ENCODE results near the gene TSPO2. TPM values are rescaled to one million over a fixed set of nuclear protein-coding genes. Genes with fewer than 3 reads are reported as not detected.

Gene TSPO2
- polyA plus RNA-seq, 4 donors = 0.45 to 0.69 (median 0.66) TPM; not detected in 1

- DNase-seq (ENCODE audit: low read depth in 4 of 4, low spot score in 3 of 4) = no peak
These were observed 5.8 kb downstream of the TSPO2 start for GRCh38 chr6:41047745-41048732.

DNA sequence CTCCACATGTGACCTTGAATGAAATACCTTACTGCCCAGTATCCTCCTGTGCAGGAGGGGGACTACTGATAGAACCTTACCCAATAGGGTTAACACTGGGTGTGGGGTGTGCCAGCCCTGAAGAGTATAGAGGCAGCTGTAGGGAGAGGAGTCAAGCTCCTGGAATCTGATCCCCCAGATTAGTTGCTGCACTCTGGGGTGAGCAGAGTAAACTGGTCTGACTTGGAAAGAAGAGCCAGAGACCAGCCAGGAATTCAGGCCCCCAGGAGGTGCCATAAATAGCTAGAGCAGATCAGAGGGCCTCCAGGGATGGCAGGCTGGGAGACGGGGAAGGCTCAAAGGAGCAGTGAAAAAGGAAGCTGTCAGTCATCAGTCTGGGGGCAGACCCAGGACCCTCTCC is 7.3 kb downstream of the TSPO2 start:
- DNase-seq (ENCODE audit: low read depth in 4 of 4, low spot score in 3 of 4) = no peak

DNA sequence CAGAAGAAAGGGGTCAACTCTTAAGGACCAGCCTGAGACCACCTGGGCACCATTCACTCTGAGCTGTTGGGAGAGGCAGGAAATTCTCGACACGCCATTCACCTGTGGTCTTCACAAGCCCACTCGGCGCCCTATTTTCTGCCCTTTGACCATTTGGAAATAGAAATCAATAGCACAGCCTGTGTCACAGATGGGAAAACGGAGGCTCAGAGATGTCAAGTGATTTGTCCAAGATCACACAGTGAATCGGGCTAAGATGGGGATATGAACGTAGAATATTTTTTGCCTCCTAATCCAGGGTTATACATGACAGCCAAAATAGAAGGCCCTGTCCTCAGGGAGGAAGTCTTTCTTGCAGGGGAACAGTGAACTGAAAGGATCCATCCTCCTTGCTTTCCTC is 7.7 kb downstream of the TSPO2 start:
- DNase-seq (ENCODE audit: low read depth in 4 of 4, low spot score in 3 of 4) = no peak

DNA sequence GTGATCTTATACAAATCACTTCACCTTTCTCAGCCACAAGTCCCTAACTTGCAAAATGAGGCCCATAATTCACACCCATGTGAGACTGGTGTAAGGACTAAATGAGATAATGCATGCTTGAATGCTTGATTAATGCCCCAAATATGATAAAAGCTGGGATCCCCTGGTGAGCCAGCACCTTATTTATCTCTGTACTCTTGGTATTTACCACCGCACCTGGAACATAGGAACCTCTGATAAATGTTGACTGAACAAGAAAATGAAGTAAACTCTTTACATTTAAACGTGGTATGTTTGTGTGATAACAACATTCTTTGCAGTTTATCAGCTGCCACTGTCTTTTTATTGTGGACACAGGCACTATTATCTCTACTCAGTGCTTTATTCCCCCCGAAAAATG is 8.3 kb downstream of the TSPO2 start:
- DNase-seq (ENCODE audit: low read depth in 4 of 4, low spot score in 3 of 4) = no peak

GRCh38 chr6:41051873-41052272 is 9.6 kb downstream of the TSPO2 start:
- DNase-seq (ENCODE audit: low read depth in 4 of 4, low spot score in 3 of 4) = no peak

DNA sequence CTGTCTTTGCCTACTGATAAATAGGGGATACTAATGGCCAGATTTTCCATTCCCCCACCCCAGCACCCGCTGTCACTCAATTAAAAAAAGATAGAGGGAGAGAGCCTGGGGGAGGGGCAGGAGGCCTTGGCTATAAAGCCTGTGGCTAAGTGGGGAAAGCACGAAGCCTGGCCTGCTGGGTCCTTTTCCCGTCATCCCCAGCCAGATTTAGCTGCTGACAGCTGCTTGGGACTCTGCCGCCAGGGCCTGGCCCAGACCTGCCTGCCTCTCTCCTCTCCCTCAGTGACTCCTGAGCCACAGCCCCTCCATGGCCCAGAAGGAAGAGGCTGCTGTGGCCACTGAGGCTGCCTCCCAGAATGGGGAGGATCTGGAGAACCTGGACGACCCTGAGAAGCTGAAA is 10.8 kb downstream of the TSPO2 start, which contains the start of gene APOBEC2:
Gene APOBEC2 (plus strand): TSS at position 162 of the 400 bp plus-strand sequence. CDS start 146 bp downstream, at position 308.
- DNase-seq (ENCODE audit: low read depth in 4 of 4, low spot score in 3 of 4) = no peak

DNA sequence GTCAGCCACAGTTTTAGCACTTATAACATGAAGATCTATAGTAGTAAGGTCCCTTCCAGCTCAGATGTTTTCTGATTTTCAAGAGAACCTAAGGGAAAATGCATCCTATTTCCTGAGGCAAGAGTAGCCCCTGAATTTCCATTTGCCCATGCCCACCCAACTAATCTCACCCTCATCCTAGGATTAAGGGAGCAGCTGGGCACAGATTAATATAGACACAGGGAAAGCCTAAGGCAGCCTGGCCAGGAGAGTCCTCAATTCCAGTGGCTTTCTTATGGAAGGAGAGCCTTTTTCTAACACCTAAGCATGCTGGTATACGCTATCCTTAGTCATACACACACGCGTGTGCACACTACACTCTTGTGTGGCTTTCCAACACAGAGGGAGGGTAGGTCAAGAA is 12.2 kb downstream of the TSPO2 start:
- DNase-seq (ENCODE audit: low read depth in 4 of 4, low spot score in 3 of 4) = no peak

GRCh38 chr6:41055149-41055548 is 12.9 kb downstream of the TSPO2 start:
- no peak for DNase-seq (ENCODE audit: low read depth in 4 of 4, low spot score in 3 of 4)

DNA sequence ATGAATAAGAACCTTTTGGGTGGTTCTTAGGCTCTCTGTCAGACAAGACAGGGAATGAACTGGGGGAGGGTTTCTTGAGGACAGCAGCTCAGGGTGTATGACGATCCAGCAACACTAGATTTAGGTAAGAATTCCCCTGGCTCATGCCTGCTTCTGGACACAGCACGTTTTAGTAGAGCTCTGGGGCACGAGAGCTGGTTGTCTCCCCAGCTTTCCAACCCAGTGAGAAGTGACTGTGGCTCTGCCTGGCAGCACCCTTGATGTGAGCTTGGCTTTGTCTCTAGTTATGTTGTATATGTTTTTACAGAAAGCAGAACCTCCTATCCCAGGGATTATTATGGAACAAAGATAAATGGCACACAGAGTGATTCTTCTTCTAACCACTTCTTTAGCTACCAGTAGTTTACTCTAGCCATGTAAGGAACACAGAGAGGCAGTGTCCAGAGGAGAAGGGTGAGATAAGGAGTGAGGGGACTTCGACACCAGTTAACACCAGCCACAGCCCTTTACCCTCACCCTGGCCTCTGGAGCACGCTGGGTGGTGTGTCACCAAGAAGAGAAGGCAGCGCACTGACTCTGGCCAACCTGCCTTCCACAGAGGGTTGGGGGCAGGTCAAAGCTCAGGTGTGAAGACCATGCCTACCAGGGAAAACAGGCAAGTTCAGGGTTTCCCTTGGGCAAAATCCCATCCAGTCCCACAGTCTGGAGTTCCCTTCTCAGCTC is 14.7 kb downstream of the TSPO2 start:
- DNase-seq (ENCODE audit: low read depth in 4 of 4, low spot score in 3 of 4) = no peak

DNA sequence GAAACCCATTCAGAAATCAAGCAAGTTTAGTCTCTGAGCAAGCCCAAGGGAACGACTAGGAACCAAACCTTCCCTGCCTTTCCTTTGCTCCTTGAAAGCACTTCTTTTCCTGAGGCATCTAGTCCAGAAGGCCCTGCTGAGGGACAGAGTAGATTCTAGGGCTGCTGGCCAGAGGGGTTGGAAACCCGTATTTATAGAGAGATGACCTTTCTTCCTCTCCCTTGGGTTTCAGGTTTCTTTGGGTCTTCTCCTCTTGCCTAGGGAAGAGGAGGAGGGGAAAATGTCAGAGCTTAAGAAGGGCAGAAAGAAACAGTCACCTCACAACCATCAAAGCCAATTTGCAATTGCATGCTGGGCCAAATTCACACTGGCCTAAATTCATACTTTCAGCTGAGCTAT is 16.5 kb downstream of the TSPO2 start:
- DNase-seq (ENCODE audit: low read depth in 4 of 4, low spot score in 3 of 4) = no peak

DNA sequence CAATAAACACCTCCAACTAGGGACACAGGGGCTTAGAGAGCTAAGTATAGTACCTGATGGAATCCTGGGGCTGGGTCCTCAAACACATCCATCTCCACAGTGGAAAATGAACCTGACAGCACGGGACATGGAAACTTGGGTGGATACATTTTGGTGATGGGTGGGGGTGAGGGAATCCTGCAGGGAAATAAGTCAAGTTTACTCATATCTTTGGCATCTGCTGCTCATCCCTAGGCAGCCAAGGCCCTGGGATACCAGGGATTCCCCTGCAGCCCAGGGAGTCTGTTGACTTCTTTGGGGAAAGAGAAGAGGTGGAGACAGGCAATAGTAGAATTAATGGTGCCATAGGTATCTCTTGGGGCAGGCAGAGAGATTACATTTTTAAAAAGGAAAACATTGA is 17.3 kb downstream of the TSPO2 start:
- no peak for DNase-seq (ENCODE audit: low read depth in 4 of 4, low spot score in 3 of 4)

DNA sequence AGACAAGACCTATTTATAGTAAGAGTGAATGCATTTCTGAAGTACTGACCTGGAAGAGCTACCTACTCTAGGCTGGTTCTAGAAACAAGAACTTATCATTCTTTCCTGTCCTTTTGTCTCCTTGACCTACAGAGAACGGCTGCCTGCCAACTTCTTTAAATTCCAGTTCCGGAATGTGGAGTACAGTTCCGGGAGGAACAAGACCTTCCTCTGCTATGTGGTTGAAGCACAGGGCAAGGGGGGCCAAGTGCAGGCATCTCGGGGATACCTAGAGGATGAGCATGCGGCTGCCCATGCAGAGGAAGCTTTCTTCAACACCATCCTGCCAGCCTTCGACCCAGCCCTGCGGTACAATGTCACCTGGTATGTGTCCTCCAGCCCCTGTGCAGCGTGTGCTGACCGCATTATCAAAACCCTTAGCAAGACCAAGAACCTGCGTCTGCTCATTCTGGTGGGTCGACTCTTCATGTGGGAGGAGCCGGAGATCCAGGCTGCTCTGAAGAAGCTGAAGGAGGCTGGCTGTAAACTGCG is 19.0 kb downstream of the TSPO2 start:
- no peak for DNase-seq (ENCODE audit: low read depth in 4 of 4, low spot score in 3 of 4)

DNA sequence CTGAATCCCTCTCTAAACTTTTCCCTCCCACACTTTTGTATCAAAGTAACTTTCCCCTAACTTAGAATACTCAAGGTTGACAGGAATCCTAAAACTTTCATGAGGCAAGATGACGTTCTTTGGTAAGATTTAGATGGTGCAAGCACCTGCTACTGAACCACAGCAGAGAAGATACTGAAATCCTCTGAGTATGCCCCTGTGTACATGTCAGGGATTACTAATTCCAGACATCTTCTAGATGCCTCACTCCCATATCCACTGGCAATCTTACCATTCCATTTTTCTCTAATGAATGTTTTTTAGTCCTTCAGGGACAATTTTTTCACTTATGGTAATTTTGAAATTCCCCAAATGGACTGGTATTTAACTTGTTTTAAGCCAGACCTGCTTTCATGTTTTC is 19.8 kb downstream of the TSPO2 start:
- DNase-seq (ENCODE audit: low read depth in 4 of 4, low spot score in 3 of 4) = no peak

- DNase-seq (ENCODE audit: low read depth in 4 of 4, low spot score in 3 of 4) = no peak
These were observed 21.6 kb downstream of the TSPO2 start for GRCh38 chr6:41063884-41064285.

- no peak for DNase-seq (ENCODE audit: low read depth in 4 of 4, low spot score in 3 of 4)
These were observed 22.6 kb downstream of the TSPO2 start for GRCh38 chr6:41064841-41065240.

DNA sequence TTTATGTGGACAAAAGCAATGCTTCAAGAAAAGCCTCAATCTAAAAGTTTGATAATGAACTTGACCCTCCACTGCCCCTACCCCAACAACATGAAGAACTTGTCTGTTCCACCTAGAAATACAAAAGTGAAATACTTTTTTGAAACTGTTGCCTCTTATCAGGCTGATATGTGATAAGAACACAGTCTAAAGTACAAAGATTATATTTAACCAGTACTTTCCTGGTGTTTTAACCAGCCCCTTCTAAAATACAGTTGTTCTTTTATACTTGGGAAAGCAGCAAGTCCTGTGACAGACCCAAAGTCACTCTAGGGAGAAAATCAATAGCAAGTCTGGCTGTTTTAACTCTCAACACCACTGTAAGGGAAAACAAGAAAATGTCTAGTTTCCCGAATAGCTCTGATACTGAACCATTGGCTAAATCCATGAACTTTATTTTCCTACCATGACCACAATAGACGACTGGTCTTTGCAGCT is 23.3 kb downstream of the TSPO2 start:
- no peak for DNase-seq (ENCODE audit: low read depth in 4 of 4, low spot score in 3 of 4)

DNA sequence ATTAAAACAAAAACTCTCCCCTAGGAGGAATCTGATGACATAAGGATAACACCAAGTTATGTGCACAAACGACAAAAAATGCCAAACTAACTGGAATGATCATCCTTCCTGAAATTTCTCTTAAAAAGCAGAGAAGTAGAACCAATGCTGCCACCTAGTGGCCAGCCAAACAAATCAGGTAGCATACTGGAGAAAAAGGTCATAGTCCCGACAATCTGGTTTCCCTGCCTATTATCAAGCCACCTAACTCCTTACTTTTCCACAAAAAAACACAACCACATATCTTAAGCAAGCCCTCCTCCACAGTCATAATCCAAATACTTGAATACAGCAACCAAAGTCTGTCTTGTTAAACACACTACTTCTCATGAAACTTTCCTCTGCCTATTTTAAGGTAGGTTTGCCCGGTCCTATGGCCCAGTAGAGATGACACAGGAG is 24.6 kb downstream of the TSPO2 start:
- DNase-seq (ENCODE audit: low read depth in 4 of 4, low spot score in 3 of 4) = peak in 3 of 4 donors; percentile 61 to 77 (median 76)

DNA sequence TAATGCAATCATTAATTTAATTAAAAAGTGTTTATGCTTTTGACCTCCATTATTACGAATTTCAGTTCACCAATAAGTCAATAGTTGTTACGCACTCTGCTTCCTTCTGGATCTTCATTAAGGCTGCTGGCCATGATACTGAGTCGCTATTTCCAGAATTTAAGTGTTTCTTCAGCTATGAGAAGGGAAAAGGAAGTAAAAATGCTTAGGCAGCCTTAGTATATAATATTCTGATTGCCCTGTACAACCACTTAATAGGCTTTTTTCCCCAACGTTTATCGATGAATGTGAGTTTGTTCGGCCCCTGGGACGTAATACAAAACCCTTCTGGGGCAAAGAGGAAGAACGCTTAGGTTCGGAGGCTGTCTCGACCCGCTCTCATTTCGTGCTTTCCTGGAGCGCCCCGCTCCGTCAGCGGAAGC is 29.2 kb downstream of the TSPO2 start:
- DNase-seq (ENCODE audit: low read depth in 4 of 4, low spot score in 3 of 4) = peak in 1 of 4 donors; percentile 73

GRCh38 chr6:41071923-41072835 is 29.9 kb downstream of the TSPO2 start, which contains the start of gene OARD1:
OARD1 (minus strand) TSS chr6:41072356; CDS start chr6:41071634, 722 bp downstream.
- peak; percentile 99 to 100 (median 99) for DNase-seq (ENCODE audit: low read depth in 4 of 4, low spot score in 3 of 4)

DNA sequence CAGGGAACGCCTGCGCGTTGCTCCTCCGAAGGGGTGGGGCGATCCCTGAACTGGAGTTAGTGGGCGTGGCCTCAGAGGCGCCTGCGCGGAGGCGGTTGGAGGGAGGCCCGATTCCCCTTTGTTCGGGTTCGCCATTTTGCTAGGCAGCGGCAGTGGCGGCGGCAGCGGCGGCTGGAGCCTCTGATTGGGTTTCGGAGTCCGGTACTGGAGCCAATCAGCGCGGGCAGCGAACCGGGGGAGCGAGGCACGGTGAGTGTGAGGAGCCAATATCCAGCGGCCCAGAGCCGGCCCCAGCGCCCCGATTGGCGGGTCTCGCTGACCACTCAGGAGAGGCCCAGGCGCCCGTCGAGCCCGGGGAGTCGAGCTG is 30.6 kb downstream of the TSPO2 start, which contains the start of gene NFYA:
Gene NFYA (plus strand): TSS at position 139 of the 367 bp plus-strand sequence. CDS start 6,116 bp downstream, outside the sequence.
- no peak for DNase-seq (ENCODE audit: low read depth in 4 of 4, low spot score in 3 of 4)
